ENCODE measurements around the gene PRAMEF15.
"Not testable (repeated sequence)": the region's sequence is repeated elsewhere in the genome, so short reads cannot be mapped to it uniquely, and the experiment has no call there.

- TF ChIP-seq YY1 (IDR thresholded peaks at IDR 0.05; ENCODE audit: extremely low read depth, insufficient replicate concordance, low read depth, low read length); EZH2 (IDR thresholded peaks at IDR 0.05); POLR2AphosphoS5 (IDR thresholded peaks at IDR 0.05; ENCODE audit: low read depth, low read length); POLR2A (IDR thresholded peaks at IDR 0.05; ENCODE audit: borderline replicate concordance, extremely low read depth, insufficient read depth, insufficient read length); MAX (IDR thresholded peaks at IDR 0.05); CTCF (IDR thresholded peaks at IDR 0.05 in 2 of 3, conservative IDR thresholded peaks at IDR 0.05 in 1 of 3; ENCODE audit: borderline replicate concordance in 1 of 3, insufficient read depth in 1 of 3, low read depth in 2 of 3, low read length in 2 of 3); EZH2phosphoT487 (IDR thresholded peaks at IDR 0.05; ENCODE audit: borderline replicate concordance); SIN3A (IDR thresholded peaks at IDR 0.05; ENCODE audit: low read depth); REST (IDR thresholded peaks at IDR 0.05; ENCODE audit: low read depth); FOSL1 (IDR thresholded peaks at IDR 0.05; ENCODE audit: low read depth); SRF (IDR thresholded peaks at IDR 0.05; ENCODE audit: low read depth); CBX3 (IDR thresholded peaks at IDR 0.05; ENCODE audit: low read depth): not testable (repeated sequence)
Observed at GRCh38 chr1:13366536-13366935, 51.2 kb downstream of the PRAMEF15 start.

Data from HCT116 (cell line).